Mesodermal cell (in vitro differentiated cells): ENCODE results near the gene PLEKHA4.
"Not testable (repeated sequence)": the region's sequence is repeated elsewhere in the genome, so short reads cannot be mapped to it uniquely, and the experiment has no call there.

Source experiments
- H3K27ac ChIP-seq: 2 replicates; pipeline ENCODE4 v1.7.0; 2013; ENCODE audit warnings: mild to moderate bottlenecking, low read depth, low read length, moderate library complexity; ENCODE audit not compliant: severe bottlenecking
- H3K36me3 ChIP-seq: 2 replicates; pipeline ENCODE4 v1.7.1; 2013; ENCODE audit warnings: mild to moderate bottlenecking, low read length, moderate library complexity; ENCODE audit not compliant: control insufficient read depth, insufficient read depth
- H3K4me1 ChIP-seq: one replicate; pipeline ENCODE4 v1.7.1; 2013; ENCODE audit warnings: mild to moderate bottlenecking, low read length; ENCODE audit not compliant: insufficient read depth, control insufficient read depth, poor library complexity, severe bottlenecking
- H3K4me3 ChIP-seq: 2 replicates; pipeline ENCODE4 v1.7.0; 2013; ENCODE audit warnings: low read length, control low read depth, mild to moderate bottlenecking; ENCODE audit not compliant: insufficient read depth, poor library complexity, severe bottlenecking; ENCODE audit errors: extremely low read depth
- H3K9me3 ChIP-seq: 2 replicates; pipeline ENCODE4 v1.7.1; 2013; ENCODE audit warnings: mild to moderate bottlenecking, low read length, moderate library complexity; ENCODE audit not compliant: control insufficient read depth
- WGBS, 2 experiments: methylation state at CpG; one replicate each; pipeline ENCODE4 v1.1.5; 2013; ENCODE audit warnings: missing lambda C conversion rate in 2 of 2; ENCODE audit not compliant: insufficient coverage in 2 of 2; 5-methylcytosine and 5-hydroxymethylcytosine counted together

The PLEKHA4 gene

DNA sequence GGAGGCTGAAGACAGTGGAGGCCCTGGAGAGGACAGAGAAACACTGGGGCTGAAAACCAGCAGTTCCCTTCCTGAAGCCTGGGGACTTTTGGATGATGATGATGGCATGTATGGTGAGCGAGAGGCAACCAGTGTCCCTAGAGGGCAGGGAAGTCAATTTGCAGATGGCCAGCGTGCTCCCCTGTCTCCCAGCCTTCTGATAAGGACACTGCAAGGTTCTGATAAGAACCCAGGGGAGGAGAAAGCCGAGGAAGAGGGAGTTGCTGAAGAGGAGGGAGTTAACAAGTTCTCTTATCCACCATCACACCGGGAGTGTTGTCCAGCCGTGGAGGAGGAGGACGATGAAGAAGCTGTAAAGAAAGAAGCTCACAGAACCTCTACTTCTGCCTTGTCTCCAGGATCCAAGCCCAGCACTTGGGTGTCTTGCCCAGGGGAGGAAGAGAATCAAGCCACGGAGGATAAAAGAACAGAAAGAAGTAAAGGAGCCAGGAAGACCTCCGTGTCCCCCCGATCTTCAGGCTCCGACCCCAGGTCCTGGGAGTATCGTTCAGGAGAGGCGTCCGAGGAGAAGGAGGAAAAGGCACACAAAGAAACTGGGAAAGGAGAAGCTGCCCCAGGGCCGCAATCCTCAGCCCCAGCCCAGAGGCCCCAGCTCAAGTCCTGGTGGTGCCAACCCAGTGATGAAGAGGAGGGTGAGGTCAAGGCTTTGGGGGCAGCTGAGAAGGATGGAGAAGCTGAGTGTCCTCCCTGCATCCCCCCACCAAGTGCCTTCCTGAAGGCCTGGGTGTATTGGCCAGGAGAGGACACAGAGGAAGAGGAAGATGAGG is 5.3 kb upstream of the PLEKHA4 start:
- WGBS, 2 experiments = 85% methylated on average over 8 to 10 of the region's 14 CpGs
- Histone ChIP-seq H3K27ac (peak overlapping the region; percentile 100), H3K4me3 (peak overlapping the region; percentile 100)

DNA sequence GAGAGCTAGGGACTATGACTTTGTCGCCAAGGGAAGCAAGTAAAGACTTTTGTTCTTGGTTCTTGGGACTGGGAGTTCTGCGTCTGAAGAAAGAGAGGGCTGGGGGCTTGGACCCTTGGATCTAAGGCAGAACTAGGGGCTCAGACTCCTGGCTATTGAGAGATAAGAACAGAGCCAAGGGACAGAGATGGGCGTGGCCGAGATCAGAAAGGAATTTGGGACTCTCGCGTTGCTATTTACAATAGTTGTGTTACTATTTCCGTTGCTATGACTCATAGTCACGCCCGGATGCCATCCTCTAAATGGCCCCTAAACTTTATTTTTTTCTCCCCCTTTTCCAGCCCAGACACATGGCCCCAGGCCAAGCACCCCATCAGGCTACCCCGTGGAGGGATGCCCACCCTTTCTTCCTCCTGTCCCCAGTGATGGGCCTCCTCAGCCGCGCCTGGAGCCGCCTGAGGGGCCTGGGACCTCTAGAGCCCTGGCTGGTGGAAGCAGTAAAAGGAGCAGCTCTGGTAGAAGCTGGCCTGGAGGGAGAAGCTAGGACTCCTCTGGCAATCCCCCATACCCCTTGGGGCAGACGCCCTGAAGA is 4.6 kb upstream of the PLEKHA4 start:
- Histone ChIP-seq H3K4me1 (peaks cover 40% of the 10 kb centered on the region), H3K9me3 (no peaks in the 10 kb centered on the region), H3K36me3 (peaks cover 47% of the 10 kb centered on the region), H3K27ac (peak overlapping the region; percentile 100), H3K4me3 (peak overlapping the region; percentile 100)
- 0 to 2% methylated on average over 7 to 10 of the region's 14 CpGs for WGBS, 2 experiments

More for the DNA sequence above, 5.3 kb upstream of the PLEKHA4 start:
- Histone ChIP-seq H3K36me3 (peaks cover 52% of the 10 kb centered on the region), H3K4me1 (peaks cover 35% of the 10 kb centered on the region), H3K9me3 (no peaks in the 10 kb centered on the region)

DNA sequence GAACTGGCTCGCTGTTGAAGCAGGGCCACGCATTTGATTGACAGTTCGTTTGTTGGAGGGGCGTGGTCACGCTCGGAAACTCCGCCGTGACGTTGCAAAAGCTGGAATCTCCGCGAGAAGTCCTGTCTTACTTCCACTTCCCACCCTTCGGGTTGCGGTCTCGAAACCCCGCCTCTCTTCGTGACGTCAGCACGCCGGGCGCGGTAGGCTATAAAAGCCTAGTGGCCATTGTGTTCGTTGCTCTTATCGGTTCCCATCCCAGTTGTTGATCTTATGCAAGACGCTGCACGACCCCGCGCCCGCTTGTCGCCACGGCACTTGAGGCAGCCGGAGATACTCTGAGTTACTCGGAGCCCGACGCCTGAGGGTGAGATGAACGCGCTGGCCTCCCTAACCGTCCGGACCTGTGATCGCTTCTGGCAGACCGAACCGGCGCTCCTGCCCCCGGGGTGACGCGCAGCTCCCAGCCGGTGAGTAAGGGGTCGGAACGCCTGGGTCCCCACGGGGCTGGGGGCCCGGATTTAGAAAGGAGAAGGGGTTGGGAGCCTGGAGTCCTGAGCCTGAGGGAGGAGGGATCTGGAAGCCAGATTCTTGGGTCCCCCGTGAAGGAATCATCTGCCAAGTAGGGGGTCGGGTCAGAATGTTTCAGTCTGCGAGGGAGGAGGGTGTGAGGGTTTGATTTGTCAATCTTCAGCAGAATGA is 3.9 kb upstream of the PLEKHA4 start, which contains the start of gene PPP1R15A:
PPP1R15A (plus strand) TSS at position 240 of the 702 bp plus-strand sequence. CDS start 813 bp downstream, outside the sequence.
- peaks cover 44% of the 10 kb centered on the region for H3K4me1 ChIP-seq
- 0% methylated on average over 45 to 52 of the region's 53 CpGs for WGBS, 2 experiments
- peak within 1 kb of the TSS; percentile 100 for H3K27ac ChIP-seq
- no peaks in the 10 kb centered on the region for H3K9me3 ChIP-seq
- H3K36me3 ChIP-seq = peaks cover 40% of the 10 kb centered on the region
- H3K4me3 ChIP-seq = peak within 1 kb of the TSS; percentile 100

DNA sequence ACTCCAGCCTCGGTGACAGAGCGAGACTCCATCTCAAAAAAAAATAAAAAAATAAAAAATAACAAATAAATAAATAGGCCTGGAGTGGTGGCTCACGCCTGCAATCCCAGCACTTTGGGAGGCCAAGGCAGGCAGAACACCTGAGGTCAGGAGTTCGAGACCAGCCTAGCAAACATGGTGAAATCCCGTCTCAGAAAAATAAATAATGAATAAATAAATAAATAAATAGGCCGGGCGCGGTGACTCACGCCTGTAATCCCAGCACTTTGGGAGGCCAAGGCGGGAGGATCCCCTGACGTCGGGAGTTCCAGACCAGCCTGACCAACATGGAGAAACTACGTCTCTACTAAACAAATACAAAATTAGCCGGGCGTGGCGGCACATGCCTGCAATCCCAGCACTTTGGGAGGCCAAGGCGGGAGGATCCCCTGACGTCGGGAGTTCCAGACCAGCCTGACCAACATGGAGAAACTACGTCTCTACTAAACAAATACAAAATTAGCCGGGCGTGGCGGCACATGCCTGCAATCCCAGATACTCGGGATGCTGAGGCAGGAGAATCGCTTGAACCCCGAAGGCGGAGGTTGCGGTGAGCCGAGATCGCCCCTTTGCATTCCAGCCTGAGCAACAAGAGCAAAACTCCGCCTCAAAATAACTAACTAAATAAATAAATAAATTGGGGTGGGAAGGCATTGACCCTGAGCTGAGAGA is 3.2 kb upstream of the PLEKHA4 start:
- peaks cover 44% of the 10 kb centered on the region for H3K4me1 ChIP-seq
- not testable (repeated sequence) for H3K9me3 ChIP-seq, H3K27ac ChIP-seq, H3K4me3 ChIP-seq
- peaks cover 37% of the 10 kb centered on the region for H3K36me3 ChIP-seq
- WGBS, 2 experiments = 95% methylated on average over 9 of the region's 31 CpGs; no CpG with 5 or more reads in 1 of the 2 experiments

DNA sequence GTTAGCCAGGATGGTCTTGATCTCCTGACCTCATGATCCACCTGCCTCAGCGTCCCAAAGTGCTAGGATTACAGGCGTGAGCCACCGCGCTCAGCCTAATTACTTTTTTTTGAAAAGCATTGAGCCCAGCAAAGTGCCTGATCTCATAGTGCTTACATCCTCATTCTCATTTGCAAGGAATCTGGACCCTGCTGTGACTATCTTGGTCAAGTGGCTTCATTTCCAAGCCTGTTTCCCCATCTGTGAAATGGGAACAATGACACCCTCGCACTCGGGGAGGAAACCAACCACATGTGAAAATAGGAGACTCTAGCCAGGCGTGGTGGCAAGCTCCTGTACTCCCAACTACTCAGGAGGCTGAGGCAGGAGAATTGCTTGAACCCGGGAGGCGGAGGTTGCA is 1.6 kb upstream of the PLEKHA4 start:
- no peaks in the 10 kb centered on the region for H3K9me3 ChIP-seq
- H3K4me1 ChIP-seq = peaks cover 29% of the 10 kb centered on the region

DNA sequence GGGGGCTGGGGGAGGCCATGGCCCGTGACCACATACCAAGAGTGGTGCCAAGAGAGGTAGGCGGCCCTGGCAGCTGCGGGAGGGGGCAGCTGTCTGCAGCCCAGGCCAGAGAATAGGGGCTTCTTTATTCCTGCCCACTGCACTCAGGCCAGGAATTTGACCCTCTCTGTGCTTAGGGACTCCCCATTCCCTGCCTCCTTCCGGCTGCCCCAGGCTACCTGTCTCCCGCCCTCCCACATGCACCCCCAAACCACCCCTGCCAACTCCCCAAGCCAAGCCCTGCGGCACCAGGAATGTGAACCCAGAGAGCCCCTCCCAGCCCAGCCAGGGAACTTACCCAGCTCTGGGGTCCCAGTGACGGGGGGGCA is 687 bp downstream of the PLEKHA4 start:
- Histone ChIP-seq H3K9me3 (no peaks in the 10 kb centered on the region), H3K27ac (peak overlapping the region; percentile 75), H3K36me3 (no peaks in the 10 kb centered on the region), H3K4me1 (peaks cover 12% of the 10 kb centered on the region), H3K4me3 (peak overlapping the region; percentile 14)
- 68 to 85% methylated on average over 5 to 6 of the region's 7 CpGs for WGBS, 2 experiments

More for the DNA sequence above, 1.6 kb upstream of the PLEKHA4 start:
- Histone ChIP-seq H3K36me3 (peaks cover 21% of the 10 kb centered on the region), H3K4me3 (no peak overlapping the region), H3K27ac (no peak overlapping the region)
- 95 to 100% methylated on average over 6 to 7 of the region's 9 CpGs for WGBS, 2 experiments

DNA sequence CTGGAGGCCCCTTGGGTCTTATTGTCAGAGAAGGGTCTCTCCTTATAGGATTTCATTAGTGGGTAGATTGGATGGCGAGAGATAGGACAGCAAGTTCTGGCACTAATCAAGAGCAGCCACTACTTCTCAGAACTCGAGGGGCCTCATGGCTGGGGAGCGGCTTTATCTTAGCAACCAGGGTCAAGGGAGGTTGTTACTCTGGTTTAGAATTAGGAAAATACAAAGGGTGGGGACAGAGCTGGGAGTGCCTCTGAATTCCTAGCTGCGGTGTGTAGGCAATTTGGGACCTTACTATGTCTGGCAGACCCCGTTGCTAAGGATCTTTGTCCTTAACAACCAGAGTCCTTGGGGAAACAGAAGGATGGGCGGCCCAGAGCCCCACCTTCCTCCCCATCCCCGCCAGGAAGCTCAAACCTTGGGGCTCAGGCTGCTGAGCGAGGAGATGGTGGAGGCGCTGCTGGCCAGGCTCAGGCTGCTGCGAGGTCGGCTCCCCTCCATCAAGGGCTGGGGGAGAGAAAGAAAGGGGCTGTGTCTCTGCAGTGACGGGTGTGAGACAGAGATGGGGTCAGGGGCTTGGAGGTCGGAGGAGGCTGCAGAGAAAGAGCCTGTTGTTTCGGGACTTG is 1.2 kb downstream of the PLEKHA4 start:
- Histone ChIP-seq H3K9me3 (no peaks in the 10 kb centered on the region), H3K27ac (peak overlapping the region; percentile 29), H3K4me3 (peak overlapping the region; percentile 14), H3K4me1 (peaks cover 12% of the 10 kb centered on the region), H3K36me3 (no peaks in the 10 kb centered on the region)
- 89 to 93% methylated on average over 10 of the region's 14 CpGs for WGBS, 2 experiments

DNA sequence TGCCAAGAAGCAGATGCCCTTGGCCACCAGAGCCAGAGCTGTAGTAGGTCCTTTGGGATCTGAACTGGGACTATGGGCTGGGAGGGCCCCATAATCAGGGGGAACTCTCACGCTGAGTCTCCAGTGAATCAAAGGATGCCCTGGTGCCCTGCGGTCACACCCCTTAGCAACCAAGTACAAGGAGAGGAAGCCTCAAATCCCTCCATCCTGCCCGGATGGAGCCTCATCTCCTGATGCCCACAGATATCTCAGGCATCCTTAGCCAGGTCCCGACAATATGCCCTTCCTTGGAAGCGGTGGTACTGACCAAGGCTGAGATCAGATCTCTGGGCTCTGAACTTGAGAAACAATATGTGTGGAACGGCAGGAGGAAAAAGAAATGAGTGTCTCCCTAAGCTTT is 1.7 kb downstream of the PLEKHA4 start:
- H3K27ac ChIP-seq = peak overlapping the region; percentile 29
- no peaks in the 10 kb centered on the region for H3K9me3 ChIP-seq
- WGBS, 2 experiments = 89 to 92% methylated on average over 6 of the region's 6 CpGs
- H3K4me3 ChIP-seq = no peak overlapping the region
- no peaks in the 10 kb centered on the region for H3K36me3 ChIP-seq
- H3K4me1 ChIP-seq = peaks cover 12% of the 10 kb centered on the region

DNA sequence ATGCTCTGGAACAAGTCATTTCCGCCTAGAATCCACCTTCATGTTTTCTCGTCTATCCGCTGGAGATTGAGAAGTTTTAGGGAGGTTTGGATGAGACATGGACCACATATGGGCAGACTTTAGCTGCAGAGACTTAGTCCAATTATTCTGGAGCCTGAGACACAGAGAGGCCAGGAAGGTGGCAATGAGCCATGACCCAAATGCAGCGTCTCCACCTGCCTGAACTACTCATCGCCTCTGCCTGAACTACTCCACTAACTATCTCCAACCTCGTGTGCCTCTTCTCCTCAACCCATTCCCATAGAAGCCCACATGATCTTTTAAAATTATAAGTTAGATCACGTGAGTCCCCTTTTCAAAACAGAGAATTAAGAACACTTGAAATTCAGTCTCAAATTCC is 5.6 kb downstream of the PLEKHA4 start:
- H3K27ac ChIP-seq = no peak overlapping the region
- WGBS, 2 experiments = 93 to 95% methylated on average over 5 to 6 of the region's 7 CpGs

DNA sequence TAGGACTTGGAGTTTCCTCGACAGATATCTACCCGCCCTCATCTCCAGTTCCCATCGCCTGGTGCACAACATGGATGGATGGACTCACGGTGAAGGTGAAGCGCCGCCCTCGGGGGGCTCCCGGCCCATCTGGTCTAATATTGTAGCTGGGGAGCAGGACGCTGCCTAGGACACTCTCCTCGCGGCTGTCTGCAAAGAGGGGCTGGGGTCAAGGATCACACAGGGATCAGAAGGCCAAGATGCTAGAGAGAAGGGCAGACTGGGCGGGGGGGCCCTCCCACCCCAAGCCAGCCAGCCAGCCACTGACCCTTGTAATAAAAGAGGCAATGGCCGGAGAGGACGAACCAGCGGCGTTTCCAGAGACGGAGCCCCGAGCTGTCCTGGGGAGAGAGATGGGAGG is 7.1 kb downstream of the PLEKHA4 start:
- no peak overlapping the region for H3K4me3 ChIP-seq
- no peaks in the 10 kb centered on the region for H3K9me3 ChIP-seq
- H3K36me3 ChIP-seq = peaks cover 2% of the 10 kb centered on the region
- 92 to 93% methylated on average over 16 to 17 of the region's 18 CpGs for WGBS, 2 experiments
- no peak overlapping the region for H3K27ac ChIP-seq
- no peaks in the 10 kb centered on the region for H3K4me1 ChIP-seq

More for the DNA sequence above, 5.6 kb downstream of the PLEKHA4 start:
- Histone ChIP-seq H3K4me3 (no peak overlapping the region), H3K4me1 (peaks cover 5% of the 10 kb centered on the region), H3K36me3 (peaks cover 2% of the 10 kb centered on the region), H3K9me3 (no peaks in the 10 kb centered on the region)
